GM12872 (cell line): ENCODE measurements around the gene TMEM135.

Experiments
- TF ChIP-seq, protein P1 (sequence below): IDR thresholded peaks from 3 replicates; pipeline ENCODE4 v1.5.1; 2011; ENCODE audit warnings: low read depth, mild to moderate bottlenecking, low read length, moderate library complexity; ENCODE audit not compliant: insufficient read depth

The TMEM135 gene

DNA sequence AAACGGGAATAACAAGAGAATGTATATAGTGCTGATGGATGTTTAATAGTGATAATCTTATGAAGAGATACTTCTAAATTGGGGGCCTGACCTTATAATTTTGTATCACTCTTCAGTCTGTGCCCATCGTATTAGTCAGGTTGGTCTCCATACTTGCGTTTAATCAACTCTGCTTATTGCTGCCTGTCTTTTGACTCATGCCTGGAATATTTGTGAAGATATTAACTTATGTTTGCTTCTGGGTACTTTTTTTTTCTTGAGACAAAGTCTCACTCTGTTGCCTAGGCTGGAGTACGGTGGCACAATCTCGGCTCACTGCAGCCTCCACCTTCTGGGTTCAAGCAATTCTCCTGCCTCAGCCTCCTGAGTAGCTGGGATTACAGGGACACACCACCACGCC lies 24.0 kb downstream of the TMEM135 start:
- TF ChIP-seq, protein P1, sequence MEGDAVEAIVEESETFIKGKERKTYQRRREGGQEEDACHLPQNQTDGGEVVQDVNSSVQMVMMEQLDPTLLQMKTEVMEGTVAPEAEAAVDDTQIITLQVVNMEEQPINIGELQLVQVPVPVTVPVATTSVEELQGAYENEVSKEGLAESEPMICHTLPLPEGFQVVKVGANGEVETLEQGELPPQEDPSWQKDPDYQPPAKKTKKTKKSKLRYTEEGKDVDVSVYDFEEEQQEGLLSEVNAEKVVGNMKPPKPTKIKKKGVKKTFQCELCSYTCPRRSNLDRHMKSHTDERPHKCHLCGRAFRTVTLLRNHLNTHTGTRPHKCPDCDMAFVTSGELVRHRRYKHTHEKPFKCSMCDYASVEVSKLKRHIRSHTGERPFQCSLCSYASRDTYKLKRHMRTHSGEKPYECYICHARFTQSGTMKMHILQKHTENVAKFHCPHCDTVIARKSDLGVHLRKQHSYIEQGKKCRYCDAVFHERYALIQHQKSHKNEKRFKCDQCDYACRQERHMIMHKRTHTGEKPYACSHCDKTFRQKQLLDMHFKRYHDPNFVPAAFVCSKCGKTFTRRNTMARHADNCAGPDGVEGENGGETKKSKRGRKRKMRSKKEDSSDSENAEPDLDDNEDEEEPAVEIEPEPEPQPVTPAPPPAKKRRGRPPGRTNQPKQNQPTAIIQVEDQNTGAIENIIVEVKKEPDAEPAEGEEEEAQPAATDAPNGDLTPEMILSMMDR = no peak

- TF ChIP-seq, protein P1 = no peak
Observed at GRCh38 chr11:87063982-87064381, 26.2 kb downstream of the TMEM135 start.

- TF ChIP-seq, protein P1 = no peak
Observed at GRCh38 chr11:87072787-87073186, 35.1 kb downstream of the TMEM135 start.

DNA sequence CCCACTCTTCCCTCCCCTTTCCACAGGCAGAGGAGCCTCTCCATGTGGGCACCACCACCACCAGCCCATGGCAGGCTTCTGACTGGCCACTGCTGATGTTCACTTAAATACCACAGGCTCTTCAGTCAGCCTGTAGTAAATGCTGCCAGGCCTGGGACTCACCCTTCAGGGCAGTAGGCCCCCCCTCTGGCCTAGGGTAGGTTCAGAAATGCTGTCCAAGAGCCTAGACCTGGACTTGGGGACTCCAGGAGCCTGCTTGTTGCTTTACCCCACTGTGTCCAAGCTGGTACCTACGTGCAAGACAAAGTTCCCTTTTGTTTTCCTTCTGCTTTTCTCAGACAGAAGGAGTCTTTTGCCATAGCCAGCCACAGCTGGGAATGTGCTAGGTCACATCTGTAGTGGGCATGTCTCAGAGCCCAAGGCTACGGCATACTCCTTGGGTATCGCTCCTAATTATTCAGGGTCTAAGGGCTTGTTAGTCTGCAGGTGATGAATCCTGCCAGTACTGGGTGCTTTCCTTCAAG lies 38.6 kb downstream of the TMEM135 start:
- TF ChIP-seq, protein P1 = no peak

DNA sequence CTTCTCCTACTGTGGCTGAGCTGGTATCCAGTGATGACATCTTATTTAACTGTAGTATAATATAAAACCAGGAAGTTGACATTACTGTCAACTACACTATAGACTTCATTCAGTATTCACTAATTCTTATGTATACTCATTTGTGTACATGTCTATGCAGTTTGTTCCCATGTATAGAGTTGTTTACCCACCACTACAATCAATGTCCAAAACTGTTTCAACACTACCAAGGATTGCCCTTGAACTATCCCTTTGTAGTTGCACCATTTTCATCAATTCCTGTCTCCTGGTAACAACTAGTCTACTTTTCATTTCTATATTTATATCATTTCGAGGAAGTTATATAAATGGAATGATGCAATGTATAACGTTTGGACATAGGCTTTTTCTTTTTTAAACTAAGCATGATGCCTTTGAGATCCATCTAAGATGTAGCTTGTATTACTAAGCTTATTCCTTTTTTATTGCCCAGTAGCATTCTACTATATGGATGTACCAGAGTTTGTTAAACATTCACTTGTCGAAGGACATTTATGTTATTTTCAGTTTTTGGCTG lies 39.2 kb downstream of the TMEM135 start:
- TF ChIP-seq, protein P1 = no peak

GRCh38 chr11:87081358-87081757 lies 43.6 kb downstream of the TMEM135 start:
- TF ChIP-seq, protein P1 = no peak

GRCh38 chr11:87082590-87082989 lies 44.9 kb downstream of the TMEM135 start:
- TF ChIP-seq, protein P1 = no peak
